Measurements from ENCODE around the gene TPRKB.

GRCh38 chr2:73764945-73765344 is 27.8 kb upstream of the TPRKB start:
- TF ChIP-seq EZH2 (IDR thresholded peaks at IDR 0.05; ENCODE audit: borderline replicate concordance, low read depth, low read length, severe bottlenecking) (no peak), CTCF (IDR thresholded peaks at IDR 0.05; ENCODE audit: borderline replicate concordance, extremely low read depth, low read length, poor library complexity, severe bottlenecking) (no peak)
